Eye (tissue), 1 donor: Measurements from ENCODE around the gene PDGFRB.
"Not testable (repeated sequence)": the region's sequence is repeated elsewhere in the genome, so short reads cannot be mapped to it uniquely, and the experiment has no call there.

Source experiments
- DNase-seq: peaks from one replicate; pipeline ENCODE4 v3.0.0-alpha.2; 2015

Gene PDGFRB

DNA sequence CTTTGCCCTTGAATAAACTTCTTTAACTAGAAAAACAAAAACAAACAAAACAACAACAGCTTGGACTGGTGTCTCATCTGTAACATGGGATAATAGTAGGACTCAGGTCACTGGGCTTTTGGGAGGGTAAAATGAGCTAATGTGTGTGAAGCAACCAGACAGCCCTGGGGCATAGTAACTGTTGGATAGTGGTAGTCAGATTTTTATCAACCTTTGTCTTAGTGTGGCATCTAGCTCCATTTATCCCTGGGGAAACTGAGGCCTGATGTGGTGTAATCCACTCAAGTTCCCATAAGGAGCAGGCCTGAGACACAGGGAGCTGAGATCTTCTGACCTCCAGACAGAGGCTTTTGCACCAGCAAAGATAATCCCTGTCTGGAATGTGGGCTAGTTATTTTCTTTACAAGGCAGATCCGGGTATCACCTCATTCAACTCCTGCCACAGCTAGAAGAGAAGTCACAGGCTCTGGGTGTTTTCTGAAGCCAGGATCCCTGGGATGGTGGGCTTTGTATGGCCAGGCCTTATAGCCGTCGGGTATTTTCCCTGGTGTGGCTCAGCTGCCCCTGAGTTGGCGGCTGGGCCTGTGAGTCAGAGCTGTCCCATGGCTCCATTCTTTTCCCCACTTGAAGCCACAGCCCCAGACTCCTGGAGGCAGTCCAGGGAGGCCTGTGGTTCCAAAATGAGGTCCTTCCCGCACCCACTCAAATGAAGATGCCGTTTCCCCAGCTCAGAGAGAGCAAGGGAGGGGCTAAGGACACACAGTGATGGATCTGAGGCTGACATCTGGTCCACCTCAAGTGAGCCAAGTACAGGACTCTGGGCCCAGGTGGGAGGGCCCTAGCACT, 43.2 kb downstream of the PDGFRB start:
- DNase-seq: peak; percentile 55

DNA sequence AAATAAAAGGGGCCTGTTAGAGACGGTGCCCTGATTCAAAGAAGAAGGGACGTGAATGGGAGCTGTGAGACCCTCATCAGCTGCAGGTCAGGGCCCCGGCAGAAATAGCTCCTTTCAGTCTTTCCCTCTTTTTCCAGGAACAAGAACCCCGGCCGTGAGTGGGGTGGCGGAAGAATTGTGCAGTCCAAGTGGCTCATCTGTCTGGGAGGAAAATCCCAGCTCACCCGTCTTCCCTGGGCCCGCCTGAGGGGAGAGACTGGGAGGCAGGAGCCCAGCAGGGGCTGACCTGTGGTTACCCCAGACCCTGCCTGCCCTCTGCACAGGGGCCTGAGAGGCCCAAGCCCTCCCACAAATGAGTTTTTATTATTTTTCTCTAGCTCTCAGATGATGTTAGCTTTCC, 44.5 kb downstream of the PDGFRB start:
- no peak for DNase-seq

- DNase-seq: no peak
Measured at GRCh38 chr5:150109921-150110320, 45.7 kb downstream of the PDGFRB start.

DNA sequence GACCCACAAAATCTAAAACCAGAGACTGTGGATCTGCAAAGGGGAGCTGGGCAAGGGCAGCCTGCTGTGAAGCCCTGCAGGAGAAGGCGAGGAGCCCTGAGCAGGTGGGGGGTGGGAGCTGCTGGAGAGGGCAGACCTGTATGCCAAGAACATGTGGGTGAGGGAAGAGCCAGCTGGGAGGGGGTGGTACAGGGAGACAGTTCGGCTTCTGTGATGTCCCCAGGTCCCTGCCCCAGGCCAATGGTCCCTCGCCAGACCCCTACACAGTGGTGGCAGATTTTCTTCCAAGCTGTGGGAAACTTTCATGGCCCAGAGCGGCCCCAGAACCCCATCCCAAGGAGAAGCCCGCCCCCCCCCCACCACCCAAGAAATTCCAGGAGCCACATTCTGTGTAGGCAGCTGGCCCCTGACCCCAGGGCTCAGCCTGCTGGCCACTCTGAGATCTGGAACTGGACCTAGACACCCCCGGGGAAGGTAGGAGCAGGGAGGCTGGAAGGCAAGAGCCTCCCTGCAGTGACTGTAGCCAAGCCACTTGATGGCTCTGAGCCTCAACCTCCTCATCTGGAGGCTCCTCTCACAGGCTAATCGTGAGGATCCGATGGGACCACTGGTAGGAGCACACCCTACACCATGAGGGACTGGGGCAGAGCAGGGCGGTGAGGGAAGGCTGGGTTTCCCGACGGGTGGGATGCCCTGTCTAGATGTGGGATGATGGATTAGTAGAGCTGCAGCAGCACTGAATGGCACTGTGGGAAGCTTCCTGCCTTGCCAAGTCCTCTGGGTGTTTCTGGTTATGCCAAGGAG, 46.7 kb downstream of the PDGFRB start:
- DNase-seq: no peak

DNA sequence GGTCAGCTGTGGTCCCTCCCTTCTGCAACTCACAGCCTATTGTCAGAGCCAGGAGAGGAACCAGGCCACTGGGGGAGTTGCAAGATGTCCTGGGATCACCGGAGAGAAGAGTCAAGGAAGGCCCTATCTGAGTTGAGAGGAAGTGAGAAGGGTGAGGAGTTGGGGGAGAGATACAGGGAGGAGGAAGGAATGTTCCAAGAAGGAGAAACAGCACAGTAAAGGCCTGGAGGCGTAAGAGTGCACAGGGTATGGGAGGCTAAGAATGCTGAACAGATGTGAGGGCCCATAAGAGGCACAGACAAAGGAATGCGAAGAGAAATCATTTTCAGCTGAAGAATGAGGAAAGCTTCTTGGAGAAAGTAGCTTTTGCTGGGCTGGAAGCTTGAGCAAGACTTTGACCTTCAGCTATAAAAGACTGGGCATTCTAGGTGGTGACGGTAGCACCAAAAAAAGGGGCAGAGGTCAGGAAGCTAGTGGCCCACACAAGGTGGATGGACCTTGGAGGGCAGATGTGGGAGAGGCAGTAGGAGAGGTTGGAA, 47.7 kb downstream of the PDGFRB start:
- peak; percentile 34 for DNase-seq

- DNase-seq: peak; percentile 26
Measured at GRCh38 chr5:150106674-150107426, 48.8 kb downstream of the PDGFRB start.

DNA sequence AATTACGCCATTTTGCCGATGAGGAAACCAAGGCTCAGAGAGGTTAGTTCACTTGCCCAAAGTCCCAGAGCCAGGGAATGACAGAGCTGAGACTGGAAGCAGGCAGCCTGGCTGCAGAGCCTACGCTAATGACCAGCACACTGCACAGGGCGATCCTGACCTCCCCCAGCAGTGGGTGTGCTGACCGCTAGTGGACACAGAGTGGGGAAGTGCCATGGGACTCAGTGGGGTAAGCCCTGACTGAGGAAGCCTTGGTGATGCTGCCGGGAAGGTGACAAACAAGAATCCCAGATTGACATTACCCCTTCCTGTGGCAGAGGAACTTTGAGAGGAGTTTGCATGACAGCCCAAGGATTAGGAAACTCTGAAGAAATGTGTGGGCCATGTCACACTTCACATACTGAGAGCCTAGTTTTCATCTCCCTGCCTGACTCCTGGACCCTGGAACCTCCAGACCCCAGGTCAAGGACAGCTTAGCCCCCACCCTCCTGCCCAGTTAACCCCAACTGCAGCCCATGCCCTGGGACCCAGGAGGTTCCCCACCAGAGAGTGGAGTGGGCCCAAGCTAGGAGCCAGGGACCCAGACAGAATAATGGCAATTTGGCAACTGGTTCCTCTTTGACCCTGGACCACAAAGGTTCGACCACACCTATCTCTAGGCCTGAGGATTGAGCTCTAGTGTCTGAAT, 49.6 kb downstream of the PDGFRB start:
- no peak for DNase-seq

GRCh38 chr5:150104550-150104870, 51.1 kb downstream of the PDGFRB start:
- no peak for DNase-seq

DNA sequence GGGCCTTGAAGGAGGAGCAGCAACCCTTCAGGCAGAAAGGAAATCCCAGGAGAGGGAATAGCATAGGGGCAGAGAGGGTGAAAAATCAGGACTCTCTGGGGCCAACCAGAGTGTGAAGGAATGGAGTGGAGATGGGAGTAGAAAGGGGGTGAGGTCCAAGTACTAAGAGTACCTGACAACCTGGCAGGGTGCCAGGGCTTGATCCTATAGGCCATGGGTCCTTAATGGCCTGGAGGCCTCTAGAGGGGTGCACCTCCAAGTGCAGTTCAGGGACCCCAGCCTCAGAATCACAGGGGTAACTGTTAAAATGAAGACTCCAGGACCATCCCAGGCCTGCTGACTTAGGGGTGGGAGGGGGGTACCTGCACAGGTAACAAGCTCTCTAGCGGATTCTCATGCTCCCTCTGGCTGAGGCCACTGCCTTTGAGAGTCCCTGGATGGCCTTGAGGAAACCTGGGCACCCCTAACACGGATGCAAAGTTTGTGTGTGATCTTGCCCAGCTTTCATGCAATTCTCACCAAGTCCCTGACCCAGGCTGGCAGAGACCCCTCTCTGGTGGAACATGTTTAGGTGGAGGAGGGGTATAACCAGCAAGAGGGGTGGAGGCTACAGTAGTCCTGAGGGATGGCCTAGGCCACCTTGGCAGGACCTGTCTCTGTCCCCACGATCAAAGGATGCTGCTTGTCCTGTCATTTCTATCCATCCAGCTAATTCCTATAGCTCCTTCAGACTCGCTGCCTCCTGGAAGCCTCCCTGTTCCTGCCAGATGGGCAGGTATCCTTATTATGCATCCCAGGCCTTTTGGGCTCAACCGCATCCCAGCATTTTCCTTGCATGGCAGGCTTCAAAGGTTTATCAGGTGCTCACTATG, 51.7 kb downstream of the PDGFRB start:
- DNase-seq: no peak

GRCh38 chr5:150101023-150101422, 54.6 kb downstream of the PDGFRB start:
- no peak for DNase-seq

GRCh38 chr5:150097152-150097551, 58.5 kb downstream of the PDGFRB start:
- DNase-seq: no peak

DNA sequence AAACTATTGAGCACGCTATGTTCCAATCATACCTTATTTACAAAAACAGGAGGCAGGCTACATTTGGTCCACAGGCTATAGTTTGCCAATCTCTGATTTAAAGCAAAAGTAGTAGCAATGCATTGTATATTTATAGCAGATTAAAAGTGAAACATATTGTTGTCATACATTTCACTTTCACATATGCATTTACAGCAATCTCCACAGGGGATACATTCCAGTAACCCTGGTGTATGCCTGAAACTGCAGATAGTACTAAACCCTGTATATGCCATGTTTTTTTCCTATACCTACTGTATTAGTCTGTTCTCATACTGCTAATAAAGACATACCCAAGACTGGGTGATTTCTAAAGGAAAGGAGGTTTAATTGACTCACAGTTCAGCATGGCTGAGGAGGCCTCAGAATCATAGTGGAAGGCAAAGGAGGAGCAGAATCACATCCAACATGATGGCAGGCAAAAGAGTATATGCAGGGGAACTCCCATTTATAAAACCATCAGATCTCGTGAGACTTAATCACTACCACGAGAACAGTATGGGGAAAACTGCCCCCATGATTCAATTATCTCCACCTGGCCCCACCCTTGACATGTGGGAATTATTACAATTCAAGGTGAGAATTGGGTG, 63.4 kb downstream of the PDGFRB start:
- no peak for DNase-seq

DNA sequence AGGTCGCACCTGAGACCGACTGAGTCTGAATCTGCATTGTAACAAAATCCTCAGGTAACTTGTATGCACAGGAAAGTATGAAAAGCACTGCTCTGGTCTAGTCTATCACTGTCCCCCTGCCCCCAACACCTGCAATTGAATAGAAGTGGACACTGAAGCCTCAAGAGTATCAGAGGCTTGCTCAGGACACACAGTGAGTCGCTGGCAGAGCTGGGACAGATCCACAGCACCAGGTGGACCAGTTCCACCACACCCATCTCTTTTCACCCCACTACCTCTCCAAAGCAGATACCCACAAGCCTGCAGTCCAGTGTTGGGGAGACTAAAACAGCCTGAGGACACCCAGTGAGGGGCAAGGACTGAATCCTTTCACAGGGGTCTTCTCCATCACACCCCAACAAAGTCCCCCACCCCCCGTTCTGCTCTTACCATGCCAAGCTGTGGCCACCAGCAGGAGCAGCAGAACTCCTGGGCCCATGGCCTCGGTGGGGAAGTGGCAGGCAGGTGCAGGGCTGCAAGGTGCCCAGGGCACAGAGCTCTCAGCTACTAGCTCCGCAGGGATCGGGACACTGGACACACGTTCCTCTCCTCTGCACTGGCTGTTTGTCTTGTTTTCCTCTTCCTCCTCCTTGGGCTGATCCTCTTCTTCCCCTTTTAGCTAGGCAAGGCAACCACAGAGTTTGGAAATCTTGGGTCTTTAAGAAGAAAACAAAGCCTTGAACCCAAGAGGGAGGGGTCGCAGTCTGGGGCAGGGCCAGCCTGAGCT, 69.5 kb downstream of the PDGFRB start, which contains the start of gene CSF1R:
Gene CSF1R (minus strand): TSS at position 605 of the 766 bp plus-strand sequence. CDS start 127 bp downstream, at position 478.
- no peak for DNase-seq

DNA sequence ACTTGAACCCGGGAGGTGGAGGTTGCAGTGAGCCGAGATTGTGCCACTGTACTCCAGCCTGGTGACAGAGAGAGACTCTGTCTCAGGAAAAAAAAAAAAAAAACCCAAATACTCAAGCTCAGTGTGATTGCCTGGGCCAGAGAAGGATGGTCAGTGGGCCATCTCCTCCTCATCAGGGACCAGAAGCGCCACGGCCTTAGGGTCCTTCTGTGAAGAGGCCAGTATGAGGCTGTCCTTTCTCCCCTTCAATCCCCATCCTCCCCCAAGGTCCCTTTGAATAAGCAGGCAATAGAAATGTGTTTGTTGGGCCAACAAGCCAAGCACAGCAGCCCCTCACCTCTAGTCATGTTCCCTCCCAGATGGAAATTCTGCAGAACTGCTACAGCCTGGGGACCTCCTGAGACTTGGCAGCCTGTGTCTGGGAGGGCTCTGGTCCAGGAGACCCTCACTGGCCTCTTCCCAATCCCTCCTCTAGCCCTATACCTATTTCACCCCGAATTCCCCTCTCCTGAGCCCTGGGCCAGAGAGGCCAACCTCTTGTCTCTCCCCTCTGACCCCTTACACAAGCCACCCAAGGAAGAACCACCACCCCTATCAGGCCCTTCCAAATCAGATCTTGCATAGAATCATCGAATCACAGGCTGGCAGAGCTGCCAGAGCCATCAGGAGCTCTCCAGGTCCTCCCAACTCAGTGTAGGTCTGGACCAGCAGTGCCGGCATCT, 70.3 kb downstream of the PDGFRB start:
- no peak for DNase-seq

DNA sequence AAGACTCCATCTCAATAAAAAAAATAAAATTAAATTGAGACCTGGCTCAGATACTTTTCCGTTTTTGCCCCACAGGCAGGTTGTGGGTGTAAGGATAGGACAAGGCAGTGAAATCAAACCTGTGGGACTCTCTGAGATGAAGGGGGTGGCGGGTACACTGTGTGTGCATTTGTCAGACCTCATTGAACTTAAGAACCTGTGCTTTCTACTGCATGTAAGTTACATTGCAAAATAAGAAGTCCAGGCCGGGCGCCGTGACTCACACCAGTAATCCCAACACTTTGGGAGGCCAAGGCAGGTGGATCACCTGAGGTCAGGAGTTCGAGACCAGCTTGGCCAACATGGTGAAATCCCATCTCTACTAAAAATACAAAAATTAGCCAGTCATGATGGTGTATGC, 70.9 kb downstream of the PDGFRB start:
- DNase-seq: not testable (repeated sequence)

DNA sequence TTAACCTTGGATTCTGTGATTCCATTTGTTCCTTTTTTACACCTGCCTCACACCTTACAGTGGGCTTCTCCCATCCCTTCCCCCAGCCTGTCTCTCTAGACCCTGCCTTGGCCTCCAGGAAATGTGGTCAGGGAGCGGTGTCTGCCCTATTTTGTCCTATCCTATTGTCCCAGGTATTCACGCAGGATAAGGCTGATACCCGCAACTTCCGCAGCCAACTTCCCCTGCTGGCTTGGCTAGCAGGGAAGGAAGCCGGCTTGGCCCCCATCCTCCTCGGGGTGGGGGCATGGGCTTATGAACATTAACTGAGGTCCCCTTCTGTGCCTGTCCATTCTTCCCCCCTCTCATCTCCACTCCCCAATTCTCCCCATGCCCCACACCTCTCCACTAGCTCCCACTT, 72.8 kb downstream of the PDGFRB start:
- DNase-seq: no peak

- DNase-seq: no peak
Measured at GRCh38 chr5:150082374-150082773, 73.3 kb downstream of the PDGFRB start.

- peak; percentile 16 for DNase-seq
Measured at GRCh38 chr5:150081541-150082283, 73.9 kb downstream of the PDGFRB start.
